ENCODE results near the gene THAP12. TPM values are rescaled to one million over a fixed set of nuclear protein-coding genes. Genes with fewer than 3 reads are reported as not detected.

THAP12 gene
- total RNA-seq, 1 donor from 2014 or later = 34.3 TPM

- Histone ChIP-seq H3K4me3 (no peak overlapping the region), H3K27me3 (ENCODE audit: low read depth) (no peaks in the 10 kb centered on the region), H3K9me3 (peaks cover 5% of the 10 kb centered on the region), H3K36me3 (no peaks in the 10 kb centered on the region), H3K27ac (no peak overlapping the region), H3K4me1 (peaks cover 19% of the 10 kb centered on the region)
- ATAC-seq (peak; percentile 69 to 77), DNase-seq (no peak)
- intact Hi-C loops (cut with DNase I) = no loop called here
- TF ChIP-seq CTCF (IDR thresholded peaks at IDR 0.05) = no peak
Measured at GRCh38 chr11:76335842-76336241, 45.1 kb downstream of the THAP12 start.

GRCh38 chr11:76334826-76335389 lies 46.0 kb downstream of the THAP12 start:
- Histone ChIP-seq H3K9me3 (peaks cover 5% of the 10 kb centered on the region), H3K27ac (no peak overlapping the region), H3K27me3 (ENCODE audit: low read depth) (no peaks in the 10 kb centered on the region), H3K4me3 (no peak overlapping the region), H3K4me1 (peaks cover 27% of the 10 kb centered on the region), H3K36me3 (no peaks in the 10 kb centered on the region)
- ATAC-seq (no peak), DNase-seq (peak; percentile 33)
- no peak for TF ChIP-seq CTCF (IDR thresholded peaks at IDR 0.05)
- intact Hi-C loops (cut with DNase I) = no loop called here

GRCh38 chr11:76330651-76331050 lies 50.3 kb downstream of the THAP12 start:
- H3K27me3 ChIP-seq (ENCODE audit: low read depth) = no peaks in the 10 kb centered on the region
- H3K4me1 ChIP-seq = peaks cover 23% of the 10 kb centered on the region
- peak; percentile 38 for DNase-seq
- H3K9me3 ChIP-seq = peaks cover 5% of the 10 kb centered on the region
- no peaks in the 10 kb centered on the region for H3K36me3 ChIP-seq
- no peak for ATAC-seq
- no peak overlapping the region for H3K4me3 ChIP-seq
- H3K27ac ChIP-seq = no peak overlapping the region
- intact Hi-C loops (cut with DNase I) = no loop called here
- TF ChIP-seq CTCF (IDR thresholded peaks at IDR 0.05) = no peak

GRCh38 chr11:76329983-76330382 lies 50.9 kb downstream of the THAP12 start:
- ATAC-seq (no peak), DNase-seq (peak; percentile 38)
- H3K9me3 ChIP-seq = peaks cover 4% of the 10 kb centered on the region
- no peak overlapping the region for H3K4me3 ChIP-seq
- peaks cover 23% of the 10 kb centered on the region for H3K4me1 ChIP-seq
- intact Hi-C loops (cut with DNase I) = no loop called here
- no peak overlapping the region for H3K27ac ChIP-seq
- H3K27me3 ChIP-seq (ENCODE audit: low read depth) = no peaks in the 10 kb centered on the region
- H3K36me3 ChIP-seq = no peaks in the 10 kb centered on the region
- TF ChIP-seq CTCF (IDR thresholded peaks at IDR 0.05) = no peak

- intact Hi-C loops (cut with DNase I) = no loop called here
- ATAC-seq = peak; percentile 69 to 81
- no peaks in the 10 kb centered on the region for H3K36me3 ChIP-seq
- H3K4me1 ChIP-seq = peaks cover 23% of the 10 kb centered on the region
- H3K9me3 ChIP-seq = no peaks in the 10 kb centered on the region
- H3K4me3 ChIP-seq = no peak overlapping the region
- peak; percentile 46 for DNase-seq
- TF ChIP-seq CTCF (IDR thresholded peaks at IDR 0.05) = no peak
- no peaks in the 10 kb centered on the region for H3K27me3 ChIP-seq (ENCODE audit: low read depth)
- no peak overlapping the region for H3K27ac ChIP-seq
Measured at GRCh38 chr11:76329084-76329648, 51.8 kb downstream of the THAP12 start.
